ENCODE results near the gene COBLL1.

- no peak for TF ChIP-seq CTCF (IDR thresholded peaks at IDR 0.05; ENCODE audit: low read depth, low read length)
- no peak for TF ChIP-seq POLR2A (IDR thresholded peaks at IDR 0.05; ENCODE audit: extremely low read depth, insufficient read length)
- no peak for TF ChIP-seq MYC (IDR thresholded peaks at IDR 0.05; ENCODE audit: low read depth, low read length)
- no peak for TF ChIP-seq MAX (IDR thresholded peaks at IDR 0.05; ENCODE audit: low read depth, low read length)
These were observed 62.9 kb downstream of the COBLL1 start for GRCh38 chr2:164778723-164779122.
